ENCODE results near the gene PORCN.
A peak's percentile ranks its signal among the peaks of the same experiment; 100 is the strongest.

Gene PORCN

GRCh38 chrX:48477960-48478755, 30.6 kb upstream of the PORCN start:
- DNase-seq = no peak

- DNase-seq = no peak
Measured at GRCh38 chrX:48478806-48479205, 30.0 kb upstream of the PORCN start.

- DNase-seq = no peak
Measured at GRCh38 chrX:48480142-48480541, 28.6 kb upstream of the PORCN start.

- no peak for DNase-seq
Measured at GRCh38 chrX:48480583-48480982, 28.2 kb upstream of the PORCN start.

GRCh38 chrX:48482526-48482925, 26.3 kb upstream of the PORCN start:
- DNase-seq = no peak

GRCh38 chrX:48487362-48487798, 21.4 kb upstream of the PORCN start:
- DNase-seq = no peak

- no peak for DNase-seq
Measured at GRCh38 chrX:48488034-48488433, 20.8 kb upstream of the PORCN start.

- DNase-seq = no peak
Measured at GRCh38 chrX:48489296-48489695, 19.5 kb upstream of the PORCN start.

GRCh38 chrX:48489892-48490291, 18.9 kb upstream of the PORCN start:
- no peak for DNase-seq

- no peak for DNase-seq
Measured at GRCh38 chrX:48490661-48491060, 18.1 kb upstream of the PORCN start.

GRCh38 chrX:48491809-48492208, 17.0 kb upstream of the PORCN start:
- DNase-seq = no peak

- peak; percentile 18 to 36 for DNase-seq
Measured at GRCh38 chrX:48492293-48492910, 16.4 kb upstream of the PORCN start.

- DNase-seq = peak in 1 of 2 experiments; percentile 5
Measured at GRCh38 chrX:48493890-48494364, 14.9 kb upstream of the PORCN start.

- DNase-seq = no peak
Measured at GRCh38 chrX:48496660-48497059, 12.1 kb upstream of the PORCN start.

GRCh38 chrX:48497871-48498270, 10.9 kb upstream of the PORCN start:
- DNase-seq = no peak

- DNase-seq = no peak
Measured at GRCh38 chrX:48498374-48498809, 10.4 kb upstream of the PORCN start.

GRCh38 chrX:48504261-48504660, 4.5 kb upstream of the PORCN start:
- no peak for DNase-seq

- no peak for DNase-seq
Measured at GRCh38 chrX:48505481-48505880, 3.3 kb upstream of the PORCN start.

- no peak for DNase-seq
Measured at GRCh38 chrX:48507246-48507645, 1.5 kb upstream of the PORCN start.

GRCh38 chrX:48509245-48509590, 426 bp downstream of the PORCN start:
- no peak for DNase-seq

- DNase-seq = no peak
Measured at GRCh38 chrX:48509619-48510018, 827 bp downstream of the PORCN start.

GRCh38 chrX:48511560-48511959, 2.8 kb downstream of the PORCN start:
- DNase-seq = peak in 1 of 2 experiments; percentile 6

- DNase-seq = no peak
Measured at GRCh38 chrX:48512371-48512935, 3.7 kb downstream of the PORCN start.

GRCh38 chrX:48513670-48514069, 4.9 kb downstream of the PORCN start:
- DNase-seq = no peak
